ENCODE measurements around the gene SART1.

The SART1 gene

DNA sequence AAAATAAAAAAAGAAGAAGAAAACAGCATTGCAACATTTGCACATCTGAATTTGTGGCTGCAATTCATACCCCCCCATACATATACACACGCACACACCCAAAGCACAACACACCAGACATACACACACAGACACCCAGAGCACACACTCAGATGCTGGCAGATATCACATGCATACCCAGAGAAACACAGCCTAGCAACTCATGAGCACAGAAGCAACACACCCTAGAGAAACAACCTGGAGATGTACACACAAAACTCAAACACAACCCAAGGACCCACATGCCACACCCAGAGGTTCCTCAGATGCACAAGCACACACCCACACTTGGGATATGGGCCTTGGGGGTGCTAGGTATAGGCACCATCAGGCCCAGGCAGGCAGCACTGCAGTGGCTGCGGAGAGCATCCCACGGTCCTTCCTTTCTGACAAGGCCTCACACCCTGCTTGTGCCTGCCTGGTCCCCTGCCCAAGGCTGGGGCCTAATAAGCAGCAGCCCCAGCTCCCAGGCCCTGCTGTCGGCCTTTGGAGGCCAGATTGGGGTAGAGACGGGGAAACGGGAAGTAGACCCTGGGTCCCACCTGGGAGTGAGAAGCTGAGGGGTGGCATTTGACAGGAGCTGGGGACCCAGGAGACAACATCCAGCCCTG, 53.4 kb downstream of the SART1 start:
- ChIA-PET CTCF (interaction anchor here (0.6 to 0.7 kb wide), 2 partner anchors 17 to 360 kb away, joined by 3 read pairs; no protein-coding TSS in a partner anchor), POLR2A (ENCODE audit: low non-redundant PET) (interaction anchor here (1.2 kb wide), 1 partner anchor 37 kb away, joined by 13 read pairs; the partner anchor contains the start of gene SF3B2)
- DNase-seq (ENCODE audit: low spot score), result no peak
- H3K27ac ChIP-seq, result peak overlapping the region; percentile 78
- TF ChIP-seq, protein P1, sequence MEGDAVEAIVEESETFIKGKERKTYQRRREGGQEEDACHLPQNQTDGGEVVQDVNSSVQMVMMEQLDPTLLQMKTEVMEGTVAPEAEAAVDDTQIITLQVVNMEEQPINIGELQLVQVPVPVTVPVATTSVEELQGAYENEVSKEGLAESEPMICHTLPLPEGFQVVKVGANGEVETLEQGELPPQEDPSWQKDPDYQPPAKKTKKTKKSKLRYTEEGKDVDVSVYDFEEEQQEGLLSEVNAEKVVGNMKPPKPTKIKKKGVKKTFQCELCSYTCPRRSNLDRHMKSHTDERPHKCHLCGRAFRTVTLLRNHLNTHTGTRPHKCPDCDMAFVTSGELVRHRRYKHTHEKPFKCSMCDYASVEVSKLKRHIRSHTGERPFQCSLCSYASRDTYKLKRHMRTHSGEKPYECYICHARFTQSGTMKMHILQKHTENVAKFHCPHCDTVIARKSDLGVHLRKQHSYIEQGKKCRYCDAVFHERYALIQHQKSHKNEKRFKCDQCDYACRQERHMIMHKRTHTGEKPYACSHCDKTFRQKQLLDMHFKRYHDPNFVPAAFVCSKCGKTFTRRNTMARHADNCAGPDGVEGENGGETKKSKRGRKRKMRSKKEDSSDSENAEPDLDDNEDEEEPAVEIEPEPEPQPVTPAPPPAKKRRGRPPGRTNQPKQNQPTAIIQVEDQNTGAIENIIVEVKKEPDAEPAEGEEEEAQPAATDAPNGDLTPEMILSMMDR (conservative IDR thresholded peaks at IDR 0.05; ENCODE audit: low read depth), result no peak

DNA sequence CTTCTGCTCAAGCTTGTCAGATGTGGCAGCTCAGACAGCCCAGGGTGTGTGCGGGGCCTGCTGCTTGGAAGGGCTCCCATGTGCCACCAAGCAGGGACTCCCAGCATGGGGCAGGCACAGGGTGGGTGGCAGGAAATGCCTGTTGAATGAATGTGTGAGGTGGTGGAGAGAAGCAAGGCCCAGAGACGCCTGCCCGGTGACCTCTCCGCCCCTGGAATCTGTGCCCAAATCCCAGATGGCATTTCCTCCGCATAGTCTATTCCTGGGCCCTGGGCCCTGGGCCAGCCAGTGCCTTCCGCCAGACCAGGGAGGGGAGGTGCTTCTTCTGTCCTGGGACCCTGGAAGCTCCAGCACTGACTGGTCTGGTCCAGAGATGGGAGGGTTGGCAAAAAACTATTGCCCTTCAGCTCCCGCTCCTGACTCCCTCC, 53.9 kb downstream of the SART1 start:
- H3K27ac ChIP-seq, result peak overlapping the region; percentile 78
- ChIA-PET POLR2A (ENCODE audit: low non-redundant PET) (interaction anchor here (1.2 kb wide), 1 partner anchor 37 kb away, joined by 13 read pairs; the partner anchor contains the start of gene SF3B2), CTCF (interaction anchor here (0.6 to 0.7 kb wide), 3 partner anchors 16 to 360 kb away, joined by 3 read pairs; no protein-coding TSS in a partner anchor)
- no peak for DNase-seq (ENCODE audit: low spot score)
- TF ChIP-seq, protein P1 (conservative IDR thresholded peaks at IDR 0.05; ENCODE audit: low read depth), result no peak

DNA sequence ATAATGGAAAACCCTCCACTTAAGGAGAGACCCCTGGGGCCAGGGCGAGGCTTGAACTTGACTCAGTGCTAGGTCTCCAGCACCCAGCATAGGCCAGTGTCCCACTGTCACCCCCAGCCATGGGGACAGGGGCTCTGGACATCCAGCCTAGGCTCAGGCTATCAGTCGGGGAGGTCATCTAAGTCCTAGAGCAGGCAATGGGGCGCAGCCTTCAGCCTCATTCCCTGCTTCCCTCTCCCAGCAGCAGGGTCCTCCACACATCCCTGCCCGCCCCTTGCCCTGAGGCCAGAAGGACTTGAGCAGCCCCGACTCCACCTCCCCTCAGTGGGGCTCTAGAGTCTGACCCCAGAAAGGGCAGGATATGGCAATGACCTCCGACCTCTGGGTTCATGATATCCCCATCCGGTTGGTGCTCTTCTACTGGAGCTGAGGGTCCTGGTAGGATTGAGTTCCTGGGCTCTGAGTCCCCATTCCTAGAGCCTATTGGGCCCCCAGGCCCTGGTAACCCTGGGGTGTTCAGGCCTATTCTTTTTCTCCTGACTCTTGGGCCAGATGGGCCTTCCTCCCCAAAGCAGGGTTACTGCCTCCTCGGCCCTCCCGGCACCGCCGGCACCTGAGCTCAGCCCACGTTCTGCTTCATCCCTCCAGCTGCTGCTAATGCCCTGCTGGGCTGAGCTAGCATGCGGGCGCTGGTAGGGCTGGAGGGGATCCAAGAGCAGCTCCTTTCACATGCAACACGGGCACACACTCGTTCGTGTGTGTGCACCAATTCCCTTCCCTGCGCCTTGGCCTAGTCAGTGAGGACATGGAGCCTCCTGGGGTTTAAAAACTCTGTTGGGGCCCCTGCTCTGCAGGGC, 54.6 kb downstream of the SART1 start:
- TF ChIP-seq, protein P1 (conservative IDR thresholded peaks at IDR 0.05; ENCODE audit: low read depth), result no peak
- ChIA-PET CTCF (interaction anchor here (0.6 to 0.7 kb wide), 2 partner anchors 239 to 359 kb away, joined by 3 read pairs; no protein-coding TSS in a partner anchor), POLR2A (ENCODE audit: low non-redundant PET) (no interaction called here)
- DNase-seq (ENCODE audit: low spot score), result no peak
- peak overlapping the region; percentile 78 for H3K27ac ChIP-seq

DNA sequence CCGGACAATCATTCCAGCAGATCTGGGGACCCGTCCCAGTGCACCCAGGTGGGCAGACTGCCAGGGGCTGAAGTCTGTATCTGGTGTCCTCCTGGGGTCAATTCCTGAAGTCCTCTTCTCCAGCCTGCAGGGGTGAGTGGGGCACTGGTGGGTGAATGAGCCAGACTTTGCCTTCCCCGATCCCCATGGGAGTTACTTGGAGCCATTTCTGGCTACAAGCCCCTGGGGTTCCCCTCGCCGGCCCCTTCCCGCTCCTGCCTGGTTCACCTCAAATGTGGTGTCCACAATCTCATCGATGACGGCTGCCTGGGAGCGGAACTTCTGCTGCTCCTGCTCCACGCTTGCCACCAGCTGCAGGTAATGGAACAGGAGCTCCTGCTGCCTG, 55.3 kb downstream of the SART1 start:
- POLR2A ChIA-PET (ENCODE audit: low non-redundant PET), result no interaction called here
- TF ChIP-seq, protein P1 (conservative IDR thresholded peaks at IDR 0.05; ENCODE audit: low read depth), result no peak
- no peak for DNase-seq (ENCODE audit: low spot score)
- peak overlapping the region; percentile 78 for H3K27ac ChIP-seq
- CTCF ChIA-PET, result no interaction called here

DNA sequence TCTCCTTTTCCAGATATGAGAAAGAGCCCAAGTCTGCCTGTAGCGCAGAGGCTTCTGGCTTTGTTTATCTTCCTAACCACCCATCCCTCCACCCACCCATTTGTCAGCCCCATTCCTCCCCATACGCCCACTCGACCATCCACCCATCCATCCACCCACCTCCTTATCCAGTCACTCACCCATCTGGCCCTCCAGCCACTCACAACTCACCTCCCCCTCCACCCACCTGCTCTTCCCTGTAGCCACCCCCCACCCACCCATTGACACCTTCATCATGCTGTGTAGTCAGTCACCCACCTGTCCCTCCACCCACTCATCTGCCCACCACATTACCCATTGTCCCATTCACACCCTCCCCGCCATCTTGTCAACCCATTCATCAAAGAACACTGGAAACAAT, 55.8 kb downstream of the SART1 start:
- POLR2A ChIA-PET (ENCODE audit: low non-redundant PET), result no interaction called here
- CTCF ChIA-PET, result no interaction called here
- TF ChIP-seq, protein P1 (conservative IDR thresholded peaks at IDR 0.05; ENCODE audit: low read depth), result no peak
- DNase-seq (ENCODE audit: low spot score), result no peak
- no peak overlapping the region for H3K27ac ChIP-seq

DNA sequence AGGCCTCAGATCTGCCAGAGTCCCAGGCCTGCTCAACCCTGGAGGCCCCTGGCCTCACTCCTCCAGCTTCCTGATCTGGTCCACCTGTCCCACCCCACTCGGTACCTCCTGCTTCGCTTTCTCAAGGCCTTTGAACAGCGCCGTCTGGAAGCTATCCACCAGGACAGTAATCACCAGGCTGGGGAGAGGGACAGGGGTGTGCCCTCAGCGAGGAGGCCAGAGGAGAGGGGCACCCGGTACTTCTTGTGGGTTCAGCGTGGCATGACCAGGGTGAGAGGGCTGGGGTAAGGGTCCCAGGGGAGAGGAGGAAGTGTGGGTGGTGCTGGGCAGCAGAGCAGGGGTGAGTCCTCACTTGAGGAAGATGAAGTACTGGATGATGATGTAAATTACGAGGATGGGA, 58.7 kb downstream of the SART1 start:
- no peak for DNase-seq (ENCODE audit: low spot score)
- TF ChIP-seq, protein P1 (conservative IDR thresholded peaks at IDR 0.05; ENCODE audit: low read depth), result no peak
- peak overlapping the region; percentile 57 for H3K27ac ChIP-seq
- ChIA-PET POLR2A (ENCODE audit: low non-redundant PET) (interaction anchor here (0.5 kb wide), 1 partner anchor 122 kb away, joined by 6 read pairs; no protein-coding TSS in a partner anchor), CTCF (interaction anchor here (0.6 to 0.8 kb wide), 3 partner anchors 13 to 75 kb away, joined by 3 to 4 read pairs (median 3); no protein-coding TSS in a partner anchor)

Data from RWPE1 (cell line).